22Rv1 (cell line): ENCODE data around the gene MARF1.
"Not testable (repeated sequence)": the region's sequence is repeated elsewhere in the genome, so short reads cannot be mapped to it uniquely, and the experiment has no call there.

ENCODE experiments used
- H3K27ac ChIP-seq: fragments of 450-650 bp; 2 replicates; pipeline ENCODE4 v1.5.1; 2017
- ZFX ChIP-seq: fragments of 450-650 bp; IDR thresholded peaks from 2 replicates; pipeline ENCODE4 v1.6.1; 2017; ENCODE audit warnings: antibody characterized with exemption, borderline replicate concordance
- TF ChIP-seq, protein P1 (sequence below): fragments of 450-650 bp; IDR thresholded peaks from 2 replicates; pipeline ENCODE4 v1.5.1; 2017; ENCODE audit warnings: mild to moderate bottlenecking

The MARF1 gene

GRCh38 chr16:15643048-15643945, at the start of gene MARF1:
Gene MARF1 (minus strand): TSS chr16:15643154. CDS start chr16:15639233, 3,921 bp downstream.
- TF ChIP-seq, protein P1, sequence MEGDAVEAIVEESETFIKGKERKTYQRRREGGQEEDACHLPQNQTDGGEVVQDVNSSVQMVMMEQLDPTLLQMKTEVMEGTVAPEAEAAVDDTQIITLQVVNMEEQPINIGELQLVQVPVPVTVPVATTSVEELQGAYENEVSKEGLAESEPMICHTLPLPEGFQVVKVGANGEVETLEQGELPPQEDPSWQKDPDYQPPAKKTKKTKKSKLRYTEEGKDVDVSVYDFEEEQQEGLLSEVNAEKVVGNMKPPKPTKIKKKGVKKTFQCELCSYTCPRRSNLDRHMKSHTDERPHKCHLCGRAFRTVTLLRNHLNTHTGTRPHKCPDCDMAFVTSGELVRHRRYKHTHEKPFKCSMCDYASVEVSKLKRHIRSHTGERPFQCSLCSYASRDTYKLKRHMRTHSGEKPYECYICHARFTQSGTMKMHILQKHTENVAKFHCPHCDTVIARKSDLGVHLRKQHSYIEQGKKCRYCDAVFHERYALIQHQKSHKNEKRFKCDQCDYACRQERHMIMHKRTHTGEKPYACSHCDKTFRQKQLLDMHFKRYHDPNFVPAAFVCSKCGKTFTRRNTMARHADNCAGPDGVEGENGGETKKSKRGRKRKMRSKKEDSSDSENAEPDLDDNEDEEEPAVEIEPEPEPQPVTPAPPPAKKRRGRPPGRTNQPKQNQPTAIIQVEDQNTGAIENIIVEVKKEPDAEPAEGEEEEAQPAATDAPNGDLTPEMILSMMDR: peak; percentile 72
- no peak for TF ChIP-seq ZFX
- H3K27ac ChIP-seq: peak within 1 kb of the TSS; percentile 88

DNA sequence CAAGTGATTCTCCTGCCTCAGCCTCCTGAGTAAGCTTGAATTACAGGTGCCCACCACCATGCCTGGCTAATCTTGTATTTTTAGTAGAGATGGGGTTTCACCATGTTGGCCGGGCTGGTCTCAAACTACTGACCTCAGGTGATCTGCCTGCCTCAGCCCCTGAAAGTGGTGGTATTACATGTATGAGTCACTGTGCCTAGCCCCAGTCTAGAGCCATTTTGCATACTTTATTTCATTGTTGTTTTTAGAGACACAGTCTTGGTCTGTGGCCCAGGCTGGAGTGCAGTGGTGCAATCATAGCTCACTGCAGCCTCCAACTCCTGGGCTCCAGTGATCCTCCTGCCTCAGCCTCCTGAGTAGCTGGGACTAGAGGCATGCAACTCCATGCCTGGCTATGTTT, 49.6 kb upstream of the MARF1 start:
- not testable (repeated sequence) for H3K27ac ChIP-seq

DNA sequence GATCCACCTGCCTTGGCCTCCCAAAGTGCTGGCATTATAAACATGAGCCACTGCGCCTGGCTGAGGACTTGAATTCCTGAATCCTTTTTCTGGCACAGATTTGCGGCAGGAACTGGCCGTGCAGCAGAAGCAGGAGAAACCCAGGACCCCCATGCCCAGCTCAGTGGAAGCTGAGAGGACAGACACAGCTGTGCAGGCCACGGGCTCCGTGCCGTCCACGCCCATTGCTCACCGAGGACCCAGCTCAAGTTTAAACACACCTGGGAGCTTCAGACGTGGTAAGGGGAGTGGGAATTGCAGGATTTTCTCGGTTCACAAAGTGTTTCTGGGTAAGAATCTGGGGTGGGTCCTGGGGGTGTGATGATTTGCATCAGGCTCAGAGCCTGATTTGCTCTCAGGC, 48.1 kb upstream of the MARF1 start:
- TF ChIP-seq, protein P1: no peak
- no peak for TF ChIP-seq ZFX
- no peak overlapping the region for H3K27ac ChIP-seq

GRCh38 chr16:15690296-15690695, 47.3 kb upstream of the MARF1 start:
- TF ChIP-seq, protein P1: no peak
- no peak for TF ChIP-seq ZFX
- no peak overlapping the region for H3K27ac ChIP-seq

GRCh38 chr16:15689290-15689689, 46.3 kb upstream of the MARF1 start:
- no peak for TF ChIP-seq ZFX
- TF ChIP-seq, protein P1: no peak
- H3K27ac ChIP-seq: no peak overlapping the region

- TF ChIP-seq, protein P1: no peak
- no peak for TF ChIP-seq ZFX
- H3K27ac ChIP-seq: no peak overlapping the region
These were observed 43.3 kb upstream of the MARF1 start for GRCh38 chr16:15686287-15686686.

DNA sequence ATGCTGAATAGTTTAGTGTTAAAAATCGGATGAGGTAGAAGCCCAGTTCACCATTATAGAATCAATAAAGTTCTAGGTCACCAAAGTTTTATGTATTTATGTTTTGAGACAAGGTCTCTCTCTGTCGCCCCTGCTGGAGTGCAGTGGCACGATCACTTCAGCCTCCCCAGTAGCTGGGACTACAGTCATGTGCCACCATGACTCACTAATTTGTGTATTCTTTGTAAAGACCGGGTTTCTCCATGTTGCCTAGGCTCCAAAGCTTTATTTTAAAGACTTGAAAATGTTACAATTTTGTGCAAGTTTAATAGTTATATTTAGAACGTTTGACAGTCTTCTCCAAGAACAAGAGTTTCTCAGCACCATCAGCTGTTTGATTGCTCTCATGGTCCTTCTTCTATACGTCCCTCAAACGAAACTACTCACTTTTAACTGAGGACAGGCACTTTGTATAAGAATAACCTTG, 39.2 kb upstream of the MARF1 start:
- no peak overlapping the region for H3K27ac ChIP-seq

More for the DNA sequence above, 39.2 kb upstream of the MARF1 start:
- no peak for TF ChIP-seq ZFX
- TF ChIP-seq, protein P1: peak; percentile 78
